ENCODE measurements around the gene ABLIM3. TPM values are rescaled to one million over a fixed set of nuclear protein-coding genes. Genes with fewer than 3 reads are reported as not detected.
A peak's percentile ranks its signal among the peaks of the same experiment; 100 is the strongest.

Gene ABLIM3
- total and polyA plus RNA-seq, 2 of the 13 experiments (the other 11 are each of a cell fraction or from before 2014, with no cell fraction given), result 0.53 to 6.3 TPM

GRCh38 chr5:149128023-149128875 lies 13.0 kb upstream of the ABLIM3 start:
- H2AFZ ChIP-seq (ENCODE audit: low read length), result no peak overlapping the region
- H3K9me3 ChIP-seq (ENCODE audit: low read length), result no peaks in the 10 kb centered on the region
- no peaks in the 10 kb centered on the region for H3K36me3 ChIP-seq (replicated peaks in 1 of 2; ENCODE audit: control insufficient read depth in 1 of 2, insufficient read depth in 2 of 2, low read length in 2 of 2)
- FAIRE-seq (peak; percentile 73), DNase-seq (ENCODE audit: low spot score) (no peak), ATAC-seq (peak; percentile 93)
- H3K9ac ChIP-seq (ENCODE audit: insufficient read depth, low read depth, low read length), result no peak overlapping the region
- 22% methylated on average over 13 of the region's 13 CpGs for WGBS (ENCODE audit: low lambda C conversion rate)
- in situ Hi-C loops (cut with HindIII; ENCODE audit: extremely low pct_ligation_motif_present, low pct_unique_long_range_greater_than_20kb) (loop anchor here (25.0 kb wide), 1 partner anchor 434 kb away; the partner anchor contains the start of gene CSNK1A1), intact Hi-C loops (cut with micrococcal nuclease; ENCODE audit: unreplicated experiment) (loop anchor here (10.0 kb wide), 1 partner anchor 447 kb away; no protein-coding TSS in a partner anchor)
- TF ChIP-seq STAG1 (CRISPR knock-in tag; IDR thresholded peaks at IDR 0.05), result peak; percentile 49; the same call in 1 of the 2 replicates
- peak; percentile 55 for TF ChIP-seq XRCC5 (optimal IDR thresholded peaks at IDR 0.05; ENCODE audit: low read length)
- no peak for TF ChIP-seq KDM1A (CRISPR knock-in tag; IDR thresholded peaks at IDR 0.05)
- peak; percentile 68 for TF ChIP-seq CTCF (CRISPR knock-in tag; IDR thresholded peaks at IDR 0.05)
- TF ChIP-seq SMC3 (IDR thresholded peaks at IDR 0.05; ENCODE audit: low read length), result peak; percentile 15; the same call in 1 of the 2 replicates
- no peak for TF ChIP-seq ATM (IDR thresholded peaks at IDR 0.05; ENCODE audit: borderline replicate concordance)
- no peak for TF ChIP-seq GABPA (IDR thresholded peaks at IDR 0.05; ENCODE audit: low read depth, low read length)
- no peak for TF ChIP-seq GABPA (CRISPR knock-in tag; IDR thresholded peaks at IDR 0.05; ENCODE audit: low read depth)
- H3K79me2 ChIP-seq (ENCODE audit: insufficient read depth, low read length), result no peaks in the 10 kb centered on the region
- no TSS peak for BruUV-seq (replicated peaks)
- H3K4me1 ChIP-seq (ENCODE audit: insufficient read depth, low read length), result 0 out of 2 replicates have a peak, but pooled peaks cover 6% of the 10 kb centered on the region
- ChIA-PET CTCF (ENCODE audit: low intra/inter-chr PET ratio, low total read pairs) (interaction anchor here (1.4 kb wide), 1 partner anchor 101 kb away, joined by 6 read pairs; no protein-coding TSS in a partner anchor), POLR2A (no interaction called here)
- no peak overlapping the region for H3K27ac ChIP-seq (ENCODE audit: extremely low read length, insufficient read depth, low read length)
- no peak overlapping the region for H3K4me2 ChIP-seq (ENCODE audit: low read depth, low read length)
- H3K4me3 ChIP-seq (replicated peaks in 1 of 3; ENCODE audit: insufficient read depth in 1 of 3, low read depth in 2 of 3, low read length in 3 of 3), result no peak overlapping the region
- 0 out of 5 replicates have a peak, but pooled peaks cover 0 to 5% of the 10 kb centered on the region in 2 experiments for H3K27me3 ChIP-seq (ENCODE audit: control insufficient read depth in 1 of 2, insufficient read depth in 2 of 2, low read length in 2 of 2)
- no peaks in the 10 kb centered on the region for H4K20me1 ChIP-seq (ENCODE audit: insufficient read depth, low read length)
